Gastrocnemius medialis (tissue), 4 donors: ENCODE results near the gene SRP54. TPM values are rescaled to one million over a fixed set of nuclear protein-coding genes. Genes with fewer than 3 reads are reported as not detected.
"Not testable (repeated sequence)": the region's sequence is repeated elsewhere in the genome, so short reads cannot be mapped to it uniquely, and the experiment has no call there.

ENCODE experiments used
- ATAC-seq, 2 donors: fragments of 150-250 bp; one replicate each; pipeline ENCODE4 v1.9.1; 2016
- DNase-seq, 2 donors: peaks; one replicate each; pipeline ENCODE4 v3.0.0-alpha.2; 2019
- H3K27ac ChIP-seq, 4 donors: fragments of 200-600 bp; sonication (generic); 1 replicate in 1 of 4; 2 replicates in 3 of 4; pipeline ENCODE4 v1.5.1; 2016 to 2018; ENCODE audit warnings: mild to moderate bottlenecking in 2 of 4, moderate library complexity in 1 of 4
- H3K27me3 ChIP-seq, 3 donors: fragments of 200-600 bp; sonication (generic) in 2 of 3; 1 replicate in 1 of 3; 2 replicates in 2 of 3; pipeline versions ENCODE4 v1.5.1 to v1.6.0; 2016 to 2019; ENCODE audit warnings: mild to moderate bottlenecking in 1 of 3, moderate library complexity in 1 of 3
- H3K36me3 ChIP-seq, 2 donors: fragments of 200-600 bp; sonication (generic) in 1 of 2; one replicate each; pipeline ENCODE4 v1.5.1; 2017 to 2018
- H3K4me1 ChIP-seq, 2 donors: fragments of 200-600 bp; sonication (generic) in 1 of 2; one replicate each; pipeline ENCODE4 v1.5.1; 2016 to 2017; ENCODE audit warnings: mild to moderate bottlenecking in 2 of 2
- H3K4me3 ChIP-seq, 4 donors: fragments of 200-600 bp; sonication (generic) in 3 of 4; 1 replicate in 1 of 4; 2 replicates in 3 of 4; pipeline ENCODE4 v1.5.1; 2016 to 2019; ENCODE audit warnings: mild to moderate bottlenecking in 2 of 4
- H3K9me3 ChIP-seq, 3 donors: fragments of 200-600 bp; sonication (generic) in 2 of 3; 1 replicate in 1 of 3; 2 replicates in 2 of 3; pipeline ENCODE4 v1.5.1; 2016 to 2019
- CTCF ChIP-seq, 5 experiments: fragments of 450-650 bp in 3 of 5; fragments of 200-600 bp in 2 of 5; sonication (generic) in 2 of 5; IDR thresholded peaks in 4 of 5; conservative IDR thresholded peaks in 1 of 5; 1 replicate in 4 of 5; 2 replicates in 1 of 5; pipeline ENCODE4 v1.5.1; 2016 to 2019; ENCODE audit warnings: antibody characterized with exemption in 5 of 5, mild to moderate bottlenecking in 3 of 5, moderate library complexity in 3 of 5
- POLR2A ChIP-seq, 2 donors: fragments of 450-650 bp; IDR thresholded peaks; one replicate each; pipeline ENCODE4 v1.6.1; 2017; ENCODE audit warnings: antibody characterized with exemption in 2 of 2, mild to moderate bottlenecking in 2 of 2, moderate library complexity in 2 of 2
- in situ Hi-C, 4 donors: fragments of 200-750 bp; cut with MboI; loops; one replicate each; pipeline versions ENCODE4 v1.15.0 to v1.8.0; 2017; ENCODE audit warnings: low sequenced_read_pairs in 4 of 4
- intact Hi-C: fragments of 100-400 bp; cut with DNase I; formaldehyde crosslinking; loops from one replicate; pipeline ENCODE4 v1.15.1; 2023; ENCODE audit warnings: low total_unique reads
- total RNA-seq, 4 donors: library from RNA; depleted of rRNA; stranded (reverse); fragments of >200 nt; gene quantifications; one replicate each; pipeline versions ENCODE4 v1.1.0 to v1.2.3, GENCODE V29; 2016

SRP54 gene
- total RNA-seq, 4 donors from 2014 or later: 33.7 to 40.0 (median 34.6) TPM

DNA sequence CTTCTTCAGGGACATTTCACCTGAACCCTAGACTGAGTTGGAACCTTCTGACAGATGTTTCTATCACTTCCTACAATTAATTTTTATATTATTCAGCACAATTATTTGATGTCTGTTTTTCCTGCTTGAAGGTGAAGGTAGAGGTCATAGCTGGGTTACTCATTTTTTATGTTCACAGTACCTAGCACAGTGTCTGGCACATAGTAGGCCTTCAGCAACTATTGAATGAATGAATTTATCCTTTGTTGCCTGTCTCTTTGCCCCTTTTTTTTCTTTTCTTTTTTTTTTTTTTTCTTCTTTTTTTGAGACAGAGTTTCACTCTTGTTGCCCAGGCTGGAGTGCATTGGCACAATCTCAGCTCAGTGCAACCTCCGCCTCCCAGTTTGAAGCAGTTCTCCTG is 33.8 kb downstream of the SRP54 start:
- Histone ChIP-seq H3K4me3 (no peak overlapping the region), H3K4me1 (no peaks in the 10 kb centered on the region), H3K9me3 (no peaks in the 10 kb centered on the region), H3K36me3 (peaks cover 0 to 70% of the 10 kb centered on the region in 2 donors), H3K27me3 (no peaks in the 10 kb centered on the region), H3K27ac (no peak overlapping the region)
- in situ Hi-C loops: no loop called here
- intact Hi-C loops: no loop called here
- no peak for ATAC-seq
- TF ChIP-seq CTCF (IDR thresholded peaks at IDR 0.05 in 4 of 5, conservative IDR thresholded peaks at IDR 0.05 in 1 of 5): no peak
- TF ChIP-seq POLR2A (IDR thresholded peaks at IDR 0.05): no peak
- DNase-seq: no peak

- Histone ChIP-seq H3K4me1 (no peaks in the 10 kb centered on the region), H3K27me3 (no peaks in the 10 kb centered on the region), H3K27ac (no peak overlapping the region), H3K9me3 (no peaks in the 10 kb centered on the region), H3K36me3 (peaks cover 0 to 74% of the 10 kb centered on the region in 2 donors), H3K4me3 (no peak overlapping the region)
- no peak for ATAC-seq
- no peak for DNase-seq
- in situ Hi-C loops: no loop called here
- no peak for TF ChIP-seq POLR2A (IDR thresholded peaks at IDR 0.05)
- TF ChIP-seq CTCF (IDR thresholded peaks at IDR 0.05 in 4 of 5, conservative IDR thresholded peaks at IDR 0.05 in 1 of 5): no peak
- intact Hi-C loops: no loop called here
Measured at GRCh38 chr14:35020713-35021112, 37.9 kb downstream of the SRP54 start.

DNA sequence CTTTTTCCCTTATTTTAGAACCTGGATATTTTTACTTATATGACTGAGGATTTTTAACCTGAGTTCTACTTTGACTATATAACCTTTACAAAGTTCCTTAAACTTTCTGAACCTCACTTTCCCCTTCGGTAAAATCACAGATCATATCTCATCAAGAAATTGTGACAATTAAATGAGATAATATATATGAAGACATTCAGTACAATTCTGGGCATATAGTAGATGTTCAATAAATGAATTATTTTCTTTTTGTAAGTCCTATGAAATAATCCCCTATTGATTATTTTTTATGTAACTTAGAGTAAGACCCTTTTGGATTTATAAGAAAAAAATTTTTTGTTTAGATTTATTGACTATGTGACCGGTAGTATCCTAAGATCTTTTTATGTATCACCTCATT is 45.6 kb downstream of the SRP54 start:
- no peak overlapping the region for H3K27ac ChIP-seq
- H3K4me1 ChIP-seq: no peaks in the 10 kb centered on the region
- no peaks in the 10 kb centered on the region for H3K27me3 ChIP-seq
- DNase-seq: no peak
- ATAC-seq: no peak
- intact Hi-C loops: no loop called here
- in situ Hi-C loops: loop anchor here in 1 of 4 donors (25.0 kb wide), 1 partner anchor 384 kb away; the partner anchor contains the start of gene NFKBIA
- no peaks in the 10 kb centered on the region for H3K9me3 ChIP-seq
- TF ChIP-seq POLR2A (IDR thresholded peaks at IDR 0.05) (no peak), CTCF (IDR thresholded peaks at IDR 0.05 in 4 of 5, conservative IDR thresholded peaks at IDR 0.05 in 1 of 5) (no peak)
- no peak overlapping the region for H3K4me3 ChIP-seq
- peaks cover 0 to 87% of the 10 kb centered on the region in 2 donors for H3K36me3 ChIP-seq

DNA sequence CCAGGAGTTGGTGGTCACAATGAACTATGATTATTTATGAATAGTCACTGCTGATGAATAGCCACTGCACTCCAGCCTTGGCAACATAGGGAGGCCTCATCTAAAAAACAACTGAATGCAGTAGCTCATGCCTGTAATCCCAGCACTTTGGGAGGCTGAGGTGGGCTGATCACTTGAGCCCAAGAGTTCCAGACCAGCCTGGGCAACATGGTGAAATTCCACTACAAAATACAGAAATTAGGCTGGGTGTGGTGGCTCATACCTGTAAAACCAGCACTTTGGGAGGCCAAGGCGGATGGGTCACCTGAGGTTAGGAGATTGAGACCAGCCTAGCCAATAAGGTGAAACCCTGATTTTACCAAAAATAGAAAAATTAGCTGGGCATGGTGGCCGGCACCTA is 49.8 kb downstream of the SRP54 start:
- H3K9me3 ChIP-seq: no peaks in the 10 kb centered on the region
- no peaks in the 10 kb centered on the region for H3K27me3 ChIP-seq
- no peak overlapping the region for H3K4me3 ChIP-seq
- peaks cover 0 to 51% of the 10 kb centered on the region in 2 donors for H3K36me3 ChIP-seq
- in situ Hi-C loops: loop anchor here in 1 of 4 donors (25.0 kb wide), 1 partner anchor 380 kb away; the partner anchor contains the start of gene NFKBIA
- TF ChIP-seq CTCF (IDR thresholded peaks at IDR 0.05 in 4 of 5, conservative IDR thresholded peaks at IDR 0.05 in 1 of 5) (no peak), POLR2A (IDR thresholded peaks at IDR 0.05) (no peak)
- H3K4me1 ChIP-seq: no peaks in the 10 kb centered on the region
- intact Hi-C loops: no loop called here
- ATAC-seq (no peak), DNase-seq (no peak)
- no peak overlapping the region for H3K27ac ChIP-seq

DNA sequence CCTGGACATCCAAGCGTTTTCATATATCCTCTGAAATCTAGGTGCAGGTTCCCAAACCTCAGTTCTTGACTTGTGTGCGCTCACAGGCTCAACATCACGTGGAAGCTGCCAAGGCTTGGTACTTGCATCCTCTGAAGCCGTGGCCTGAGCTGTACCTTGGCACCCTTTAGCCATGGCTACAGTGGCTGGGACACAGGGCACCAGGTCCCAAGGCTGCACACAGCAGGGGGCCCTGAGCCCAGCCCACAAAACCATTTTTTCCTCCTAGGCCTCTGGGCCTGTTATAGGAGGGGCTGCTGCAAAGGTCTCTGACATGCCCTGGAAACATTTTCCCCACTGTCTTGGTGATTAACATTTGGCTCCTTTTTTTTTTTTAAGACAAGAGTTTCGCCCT is 51.6 kb downstream of the SRP54 start:
- Histone ChIP-seq H3K9me3 (no peaks in the 10 kb centered on the region), H3K4me1 (no peaks in the 10 kb centered on the region), H3K36me3 (peaks cover 0 to 32% of the 10 kb centered on the region in 2 donors), H3K4me3 (no peak overlapping the region), H3K27ac (no peak overlapping the region), H3K27me3 (no peaks in the 10 kb centered on the region)
- ATAC-seq (no peak), DNase-seq (no peak)
- intact Hi-C loops (no loop called here), in situ Hi-C loops (loop anchor here in 1 of 4 donors (25.0 kb wide), 1 partner anchor 378 kb away; the partner anchor contains the start of gene NFKBIA)
- TF ChIP-seq POLR2A (IDR thresholded peaks at IDR 0.05) (no peak), CTCF (IDR thresholded peaks at IDR 0.05 in 4 of 5, conservative IDR thresholded peaks at IDR 0.05 in 1 of 5) (no peak)

DNA sequence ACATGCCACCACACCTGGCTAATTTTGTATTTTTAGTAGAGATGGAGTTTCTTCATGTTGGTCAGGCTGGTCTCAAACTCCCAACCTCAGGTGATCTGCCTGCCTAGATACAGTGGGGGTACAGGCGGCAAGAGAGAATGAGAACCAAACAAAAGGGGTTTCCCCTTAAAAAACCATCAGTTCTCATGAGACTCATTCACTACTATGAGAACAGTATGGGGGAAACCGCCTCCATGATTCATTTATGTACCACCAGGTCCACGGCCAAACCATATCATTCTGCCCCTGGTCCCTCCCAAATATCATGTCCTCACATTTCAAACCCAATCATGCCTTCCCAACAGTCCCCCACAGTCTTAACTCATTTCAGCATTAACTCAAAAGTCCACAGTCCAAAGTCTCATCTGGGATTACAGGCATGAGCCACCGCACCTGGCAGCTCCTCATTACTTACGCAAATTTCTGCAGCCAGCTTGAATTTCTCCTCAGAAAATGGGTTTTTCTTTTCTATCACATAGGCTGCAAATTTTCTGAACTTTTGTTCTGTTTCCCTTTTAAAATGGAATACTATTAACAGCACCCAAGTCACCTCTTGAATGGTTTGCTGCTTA is 52.3 kb downstream of the SRP54 start:
- ATAC-seq, H3K4me1 ChIP-seq, H3K27me3 ChIP-seq, H3K9me3 ChIP-seq, H3K4me3 ChIP-seq, DNase-seq, H3K27ac ChIP-seq, intact Hi-C loops: not testable (repeated sequence)
- in situ Hi-C loops: loop anchor here in 1 of 4 donors (25.0 kb wide), 1 partner anchor 377 kb away; the partner anchor contains the start of gene NFKBIA
- H3K36me3 ChIP-seq: peaks cover 0 to 27% of the 10 kb centered on the region in 2 donors

- ATAC-seq: not testable (repeated sequence)
Measured at GRCh38 chr14:35038312-35038711, 55.5 kb downstream of the SRP54 start.

More at GRCh38 chr14:35038312-35038711, 55.5 kb downstream of the SRP54 start:
- H3K4me1 ChIP-seq, H3K27ac ChIP-seq, H3K9me3 ChIP-seq, intact Hi-C loops, DNase-seq, H3K36me3 ChIP-seq, H3K27me3 ChIP-seq, H3K4me3 ChIP-seq: not testable (repeated sequence)
- in situ Hi-C loops: loop anchor here in 1 of 4 donors (25.0 kb wide), 1 partner anchor 374 kb away; the partner anchor contains the start of gene NFKBIA
